ENCODE results near the gene FHOD3.
A peak's percentile ranks its signal among the peaks of the same experiment; 100 is the strongest.

Gene FHOD3

DNA sequence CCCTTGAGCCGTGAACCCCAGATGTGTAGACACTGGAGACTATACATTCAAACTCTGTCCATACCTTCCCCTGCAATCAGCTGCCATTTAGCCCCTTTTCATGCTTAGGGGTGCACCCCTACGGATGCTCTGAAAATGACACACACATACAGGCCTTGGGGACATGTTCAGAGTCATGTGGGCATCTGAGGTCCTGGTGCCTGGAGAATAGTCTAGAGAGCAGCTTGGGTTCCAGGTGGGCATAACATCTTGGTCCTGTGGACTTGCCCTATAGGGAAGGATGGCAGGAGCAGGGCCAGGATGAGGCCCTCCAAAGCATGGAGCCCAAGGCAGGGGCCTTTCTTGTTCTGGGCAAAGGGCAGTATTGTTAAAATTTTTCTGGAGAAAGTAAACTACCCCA, 9.9 kb upstream of the FHOD3 start:
- TF ChIP-seq SPI1 (IDR thresholded peaks at IDR 0.05; ENCODE audit: low read depth, low read length) (no peak), TAF1 (IDR thresholded peaks at IDR 0.05; ENCODE audit: low read depth, low read length) (no peak), POLR2A (IDR thresholded peaks at IDR 0.05; ENCODE audit: low read depth, low read length) (no peak), POLR2AphosphoS5 (IDR thresholded peaks at IDR 0.05; ENCODE audit: low read depth, low read length) (no peak), POU2F2 (IDR thresholded peaks at IDR 0.05; ENCODE audit: low read depth, low read length) (no peak), PAX5 (IDR thresholded peaks at IDR 0.05; ENCODE audit: insufficient read depth, low read length, severe bottlenecking) (no peak)
- DNase-seq (ENCODE audit: insufficient read length, low spot score) = no peak
- no peak for FAIRE-seq

DNA sequence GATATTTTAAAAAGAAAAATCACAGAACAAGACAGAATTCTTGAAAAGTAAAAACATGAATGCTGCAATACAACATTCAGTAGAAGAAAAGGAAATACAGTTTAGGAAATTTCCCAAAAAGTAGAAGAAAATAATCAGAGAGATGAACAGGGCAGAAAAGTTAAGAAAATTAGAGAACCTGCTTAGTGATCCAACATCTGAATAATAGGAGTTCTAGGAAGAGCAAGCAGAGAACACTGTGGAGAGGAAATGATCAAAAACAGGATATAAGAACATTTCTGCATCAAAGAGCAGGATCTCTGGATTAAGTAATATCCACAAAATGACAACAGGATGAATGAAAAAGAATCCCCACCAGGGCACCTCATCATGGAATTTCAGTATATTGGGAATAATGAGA, 8.8 kb upstream of the FHOD3 start:
- TF ChIP-seq TAF1 (IDR thresholded peaks at IDR 0.05; ENCODE audit: low read depth, low read length) (no peak), POLR2AphosphoS5 (IDR thresholded peaks at IDR 0.05; ENCODE audit: low read depth, low read length) (no peak)
- DNase-seq (ENCODE audit: insufficient read length, low spot score) = no peak
- no peak for FAIRE-seq

DNA sequence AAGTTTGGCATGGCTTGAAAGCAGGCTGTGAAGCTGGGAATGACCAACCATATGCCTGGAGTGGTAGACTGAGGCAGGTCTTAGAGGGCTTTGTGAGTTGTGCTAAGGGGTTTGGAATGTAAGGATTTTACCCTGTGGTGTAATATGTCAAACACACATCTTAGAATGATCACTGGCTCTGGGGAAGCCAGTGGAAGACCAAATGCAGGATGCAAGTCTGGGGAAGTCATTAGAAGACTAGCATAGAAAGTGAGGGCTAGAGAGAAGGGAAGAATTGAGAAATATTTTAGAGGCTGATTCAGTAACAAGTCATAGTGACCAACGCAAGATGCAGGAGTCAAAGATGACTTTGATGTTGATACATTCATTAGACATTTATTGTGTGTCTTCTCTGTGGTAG, 3.5 kb upstream of the FHOD3 start:
- TF ChIP-seq PAX5 (IDR thresholded peaks at IDR 0.05; ENCODE audit: insufficient read depth, low read length, severe bottlenecking) (no peak), POLR2AphosphoS5 (IDR thresholded peaks at IDR 0.05; ENCODE audit: low read depth, low read length) (no peak), POU2F2 (IDR thresholded peaks at IDR 0.05; ENCODE audit: low read depth, low read length) (no peak), TAF1 (IDR thresholded peaks at IDR 0.05; ENCODE audit: low read depth, low read length) (no peak), SPI1 (IDR thresholded peaks at IDR 0.05; ENCODE audit: low read depth, low read length) (no peak), POLR2A (IDR thresholded peaks at IDR 0.05; ENCODE audit: low read depth, low read length) (no peak)
- FAIRE-seq (no peak), DNase-seq (ENCODE audit: insufficient read length, low spot score) (no peak)

DNA sequence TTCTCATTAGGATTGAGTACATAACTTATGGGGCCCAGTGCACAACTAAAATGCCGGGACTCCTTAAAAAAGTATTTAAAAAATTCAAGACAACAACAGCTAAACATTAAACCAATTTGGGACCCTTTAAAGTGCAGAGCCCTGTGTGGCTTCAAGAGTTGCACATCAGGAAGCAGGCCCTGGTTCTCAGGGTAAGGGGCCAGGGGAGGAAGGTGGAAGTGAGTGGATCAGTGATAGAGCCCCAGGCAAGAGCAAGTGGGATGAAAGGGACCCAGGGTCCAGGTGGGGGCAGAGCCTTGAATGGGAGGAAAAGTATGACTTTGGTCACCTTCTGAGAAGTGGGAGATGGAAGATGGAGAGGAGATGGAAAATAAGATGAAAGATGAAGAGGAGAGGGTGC, 2.3 kb upstream of the FHOD3 start:
- TF ChIP-seq POLR2A (IDR thresholded peaks at IDR 0.05; ENCODE audit: low read depth, low read length) (no peak), TAF1 (IDR thresholded peaks at IDR 0.05; ENCODE audit: low read depth, low read length) (no peak), POLR2AphosphoS5 (IDR thresholded peaks at IDR 0.05; ENCODE audit: low read depth, low read length) (no peak)
- no peak for FAIRE-seq
- DNase-seq (ENCODE audit: insufficient read length, low spot score) = no peak

DNA sequence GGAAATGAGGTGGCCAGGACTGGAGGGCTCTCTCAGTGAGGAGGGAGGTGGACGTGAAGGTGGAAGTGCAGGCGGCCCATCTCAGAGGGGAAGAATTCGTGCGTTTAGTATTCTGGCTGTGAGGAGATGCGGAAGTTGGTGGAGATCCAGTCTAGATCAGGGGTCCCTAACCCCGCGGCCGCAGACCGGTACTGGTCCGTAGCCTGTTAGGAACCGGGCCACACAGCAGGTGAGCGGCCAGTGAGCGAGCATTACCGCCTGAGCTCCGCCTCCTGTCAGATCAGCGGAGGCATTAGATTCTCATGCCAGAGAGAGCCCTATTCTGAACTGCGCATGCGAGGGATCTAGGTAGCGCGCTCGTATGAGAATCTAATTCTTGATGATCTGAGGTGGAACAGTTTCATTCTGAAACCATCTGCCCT, 1.6 kb upstream of the FHOD3 start:
- no peak for DNase-seq (ENCODE audit: insufficient read length, low spot score)
- no peak for TF ChIP-seq PAX5 (IDR thresholded peaks at IDR 0.05; ENCODE audit: insufficient read depth, low read length, severe bottlenecking)
- TF ChIP-seq POLR2A (IDR thresholded peaks at IDR 0.05; ENCODE audit: low read depth, low read length) = no peak
- no peak for TF ChIP-seq SPI1 (IDR thresholded peaks at IDR 0.05; ENCODE audit: low read depth, low read length)
- no peak for TF ChIP-seq TAF1 (IDR thresholded peaks at IDR 0.05; ENCODE audit: low read depth, low read length)
- TF ChIP-seq POU2F2 (IDR thresholded peaks at IDR 0.05; ENCODE audit: low read depth, low read length) = no peak
- no peak for TF ChIP-seq POLR2AphosphoS5 (IDR thresholded peaks at IDR 0.05; ENCODE audit: low read depth, low read length)
- FAIRE-seq = no peak

DNA sequence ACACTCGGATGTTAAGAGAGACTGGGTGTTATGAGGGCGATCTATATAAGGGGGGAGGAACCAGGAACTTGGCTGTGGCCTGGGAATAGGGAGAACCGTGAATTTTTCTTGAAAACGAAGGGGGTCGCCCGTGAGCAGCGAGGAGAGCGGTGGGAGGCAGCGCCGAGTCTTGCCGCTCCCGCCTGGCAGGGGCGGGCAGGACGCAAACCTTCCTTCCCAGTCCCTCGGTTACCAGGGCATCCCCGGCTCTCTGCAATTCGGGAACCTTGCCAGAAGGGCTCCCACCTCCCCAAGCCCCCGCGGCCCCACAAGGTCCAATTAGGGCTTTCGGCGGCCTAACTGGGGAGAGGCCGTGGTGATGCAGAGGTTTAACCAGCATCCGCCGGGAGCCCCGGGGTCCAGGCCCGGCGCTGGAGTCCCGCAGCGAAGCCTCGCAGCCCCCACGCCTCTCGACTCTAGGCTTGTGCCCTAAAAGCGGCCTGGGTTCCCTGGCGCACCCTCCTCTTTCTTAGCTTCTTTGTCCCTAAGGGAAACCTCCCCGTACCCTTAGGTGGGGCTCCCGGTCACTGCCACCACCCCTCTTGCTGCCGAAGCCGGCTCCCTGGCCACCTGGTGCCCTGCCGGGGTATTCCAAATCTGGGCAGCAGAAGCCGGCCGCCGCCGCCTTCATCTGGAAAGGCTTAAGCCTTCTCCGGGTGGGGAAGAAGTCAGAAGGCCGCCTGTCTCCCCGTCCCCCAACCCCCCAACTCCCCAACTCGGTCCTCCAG, 680 bp upstream of the FHOD3 start:
- no peak for TF ChIP-seq PAX5 (IDR thresholded peaks at IDR 0.05; ENCODE audit: insufficient read depth, low read length, severe bottlenecking)
- no peak for TF ChIP-seq SPI1 (IDR thresholded peaks at IDR 0.05; ENCODE audit: low read depth, low read length)
- TF ChIP-seq TAF1 (IDR thresholded peaks at IDR 0.05; ENCODE audit: low read depth, low read length) = no peak
- TF ChIP-seq POLR2A (IDR thresholded peaks at IDR 0.05; ENCODE audit: low read depth, low read length) = no peak
- no peak for TF ChIP-seq POU2F2 (IDR thresholded peaks at IDR 0.05; ENCODE audit: low read depth, low read length)
- TF ChIP-seq POLR2AphosphoS5 (IDR thresholded peaks at IDR 0.05; ENCODE audit: low read depth, low read length) = no peak
- no peak for FAIRE-seq
- peak; percentile 30 for DNase-seq (ENCODE audit: insufficient read length, low spot score)

DNA sequence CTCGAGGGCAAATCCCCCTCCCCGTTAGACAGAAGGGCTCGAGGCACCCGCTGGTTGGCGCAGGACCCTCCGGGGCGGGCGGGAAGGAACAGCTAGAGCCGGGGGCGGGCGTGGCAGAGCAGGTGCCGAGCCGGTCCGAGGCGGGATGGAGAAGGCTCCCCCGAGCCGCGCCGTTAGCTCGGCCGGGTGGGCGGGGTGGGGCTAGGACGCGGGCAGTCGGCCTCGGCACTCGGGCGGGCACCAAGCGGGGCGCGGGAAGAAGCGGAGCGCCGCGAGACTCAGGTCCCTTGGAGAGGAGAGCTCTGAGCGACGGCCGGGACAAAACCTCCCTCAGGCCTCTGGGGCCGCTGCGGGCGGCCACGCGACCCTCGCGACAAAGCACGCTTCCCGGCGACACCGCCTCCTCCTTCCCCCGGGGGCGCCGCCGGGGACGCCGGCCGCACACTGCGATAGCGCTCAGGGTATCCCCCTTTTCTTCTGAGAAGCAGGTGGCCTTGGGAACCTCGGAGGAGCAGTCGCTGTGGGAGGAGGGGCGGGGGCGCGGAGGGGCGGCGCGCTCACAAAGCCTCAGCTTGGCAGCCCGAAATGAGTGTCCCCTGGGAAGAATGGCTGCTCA, 721 bp downstream of the FHOD3 start:
- FAIRE-seq (no peak), DNase-seq (ENCODE audit: insufficient read length, low spot score) (peak; percentile 39)
- TF ChIP-seq POLR2AphosphoS5 (IDR thresholded peaks at IDR 0.05; ENCODE audit: low read depth, low read length) (no peak), TAF1 (IDR thresholded peaks at IDR 0.05; ENCODE audit: low read depth, low read length) (no peak), SPI1 (IDR thresholded peaks at IDR 0.05; ENCODE audit: low read depth, low read length) (no peak), PAX5 (IDR thresholded peaks at IDR 0.05; ENCODE audit: insufficient read depth, low read length, severe bottlenecking) (no peak), POU2F2 (IDR thresholded peaks at IDR 0.05; ENCODE audit: low read depth, low read length) (no peak), POLR2A (IDR thresholded peaks at IDR 0.05; ENCODE audit: low read depth, low read length) (no peak)

DNA sequence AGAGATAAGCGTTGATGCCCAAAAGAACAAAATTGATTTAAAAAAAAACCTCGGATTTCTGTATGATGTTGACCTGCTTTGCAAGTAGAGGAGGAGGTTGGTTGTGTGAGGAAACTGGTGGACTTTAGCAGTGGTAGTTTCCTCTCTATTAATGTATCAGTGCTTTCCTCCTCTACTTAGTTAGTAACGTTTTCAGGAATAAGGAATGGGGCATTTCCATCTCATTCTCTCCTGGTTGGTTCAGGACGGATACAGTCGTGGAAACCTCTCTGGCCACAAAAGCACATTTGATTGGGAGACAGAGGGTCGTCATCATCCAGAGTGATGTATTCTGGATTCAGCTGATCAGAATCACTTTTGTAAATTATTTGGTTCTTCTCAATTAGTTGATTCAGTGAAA, 1.5 kb downstream of the FHOD3 start:
- FAIRE-seq = no peak
- TF ChIP-seq TAF1 (IDR thresholded peaks at IDR 0.05; ENCODE audit: low read depth, low read length) (no peak), POLR2AphosphoS5 (IDR thresholded peaks at IDR 0.05; ENCODE audit: low read depth, low read length) (no peak), POU2F2 (IDR thresholded peaks at IDR 0.05; ENCODE audit: low read depth, low read length) (no peak), SPI1 (IDR thresholded peaks at IDR 0.05; ENCODE audit: low read depth, low read length) (no peak), PAX5 (IDR thresholded peaks at IDR 0.05; ENCODE audit: insufficient read depth, low read length, severe bottlenecking) (no peak), POLR2A (IDR thresholded peaks at IDR 0.05; ENCODE audit: low read depth, low read length) (no peak)

DNA sequence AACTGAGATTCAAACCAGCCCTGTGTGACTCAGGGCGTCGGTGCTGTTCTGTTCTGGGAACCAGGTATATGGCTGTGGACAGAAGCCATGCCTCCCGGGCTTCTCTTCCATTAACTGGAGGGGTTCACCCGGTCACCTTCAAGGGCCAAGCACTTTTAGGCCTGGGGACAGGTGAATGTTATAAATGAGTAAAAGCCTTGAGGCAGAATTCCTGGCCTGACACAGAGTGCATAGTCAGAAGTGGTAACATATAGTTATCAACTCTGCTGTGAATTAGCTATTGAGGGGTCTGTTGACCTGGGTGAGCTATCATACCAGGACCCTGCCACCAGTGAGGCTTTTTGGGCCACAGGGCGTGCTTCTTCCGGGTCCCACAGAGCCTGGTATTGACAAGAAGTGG, 2.7 kb downstream of the FHOD3 start:
- DNase-seq (ENCODE audit: insufficient read length, low spot score) = no peak
- no peak for TF ChIP-seq POU2F2 (IDR thresholded peaks at IDR 0.05; ENCODE audit: low read depth, low read length)
- no peak for TF ChIP-seq PAX5 (IDR thresholded peaks at IDR 0.05; ENCODE audit: insufficient read depth, low read length, severe bottlenecking)
- no peak for TF ChIP-seq POLR2A (IDR thresholded peaks at IDR 0.05; ENCODE audit: low read depth, low read length)
- TF ChIP-seq TAF1 (IDR thresholded peaks at IDR 0.05; ENCODE audit: low read depth, low read length) = no peak
- TF ChIP-seq POLR2AphosphoS5 (IDR thresholded peaks at IDR 0.05; ENCODE audit: low read depth, low read length) = no peak
- TF ChIP-seq SPI1 (IDR thresholded peaks at IDR 0.05; ENCODE audit: low read depth, low read length) = no peak
- no peak for FAIRE-seq

More for the DNA sequence above, 1.5 kb downstream of the FHOD3 start:
- no peak for DNase-seq (ENCODE audit: insufficient read length, low spot score)

DNA sequence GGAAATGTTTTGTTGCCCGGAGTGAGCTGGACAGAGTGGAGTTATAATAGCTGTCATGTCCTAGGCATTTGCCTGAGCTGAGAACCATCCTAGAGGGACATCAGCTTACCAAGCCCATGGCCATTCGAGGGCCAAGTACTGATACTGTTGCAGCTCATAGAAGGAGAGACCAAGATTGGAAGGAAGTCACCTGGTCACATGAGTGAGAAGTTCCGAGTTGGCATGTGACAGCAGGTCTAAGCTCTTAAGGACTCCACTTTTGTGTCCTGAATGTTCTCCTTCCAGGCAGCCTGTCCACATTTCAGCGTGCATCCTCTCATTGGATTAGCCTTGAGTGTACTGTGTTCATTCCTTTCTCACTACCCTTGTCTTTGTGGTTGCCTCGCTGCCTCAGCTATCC, 4.4 kb downstream of the FHOD3 start:
- FAIRE-seq = no peak
- no peak for DNase-seq (ENCODE audit: insufficient read length, low spot score)
- no peak for TF ChIP-seq POLR2AphosphoS5 (IDR thresholded peaks at IDR 0.05; ENCODE audit: low read depth, low read length)
- TF ChIP-seq TAF1 (IDR thresholded peaks at IDR 0.05; ENCODE audit: low read depth, low read length) = no peak
- TF ChIP-seq POLR2A (IDR thresholded peaks at IDR 0.05; ENCODE audit: low read depth, low read length) = no peak
- no peak for TF ChIP-seq PAX5 (IDR thresholded peaks at IDR 0.05; ENCODE audit: insufficient read depth, low read length, severe bottlenecking)
- TF ChIP-seq POU2F2 (IDR thresholded peaks at IDR 0.05; ENCODE audit: low read depth, low read length) = no peak
- TF ChIP-seq SPI1 (IDR thresholded peaks at IDR 0.05; ENCODE audit: low read depth, low read length) = no peak

All from GM12891 (cell line).